ENCODE results near the gene TBC1D9B. TPM values are rescaled to one million over a fixed set of nuclear protein-coding genes. Genes with fewer than 3 reads are reported as not detected.
"Not testable (repeated sequence)": the region's sequence is repeated elsewhere in the genome, so short reads cannot be mapped to it uniquely, and the experiment has no call there.

Gene TBC1D9B
- total RNA-seq, 4 donors from 2014 or later = 75.5 to 115 (median 94.3) TPM

DNA sequence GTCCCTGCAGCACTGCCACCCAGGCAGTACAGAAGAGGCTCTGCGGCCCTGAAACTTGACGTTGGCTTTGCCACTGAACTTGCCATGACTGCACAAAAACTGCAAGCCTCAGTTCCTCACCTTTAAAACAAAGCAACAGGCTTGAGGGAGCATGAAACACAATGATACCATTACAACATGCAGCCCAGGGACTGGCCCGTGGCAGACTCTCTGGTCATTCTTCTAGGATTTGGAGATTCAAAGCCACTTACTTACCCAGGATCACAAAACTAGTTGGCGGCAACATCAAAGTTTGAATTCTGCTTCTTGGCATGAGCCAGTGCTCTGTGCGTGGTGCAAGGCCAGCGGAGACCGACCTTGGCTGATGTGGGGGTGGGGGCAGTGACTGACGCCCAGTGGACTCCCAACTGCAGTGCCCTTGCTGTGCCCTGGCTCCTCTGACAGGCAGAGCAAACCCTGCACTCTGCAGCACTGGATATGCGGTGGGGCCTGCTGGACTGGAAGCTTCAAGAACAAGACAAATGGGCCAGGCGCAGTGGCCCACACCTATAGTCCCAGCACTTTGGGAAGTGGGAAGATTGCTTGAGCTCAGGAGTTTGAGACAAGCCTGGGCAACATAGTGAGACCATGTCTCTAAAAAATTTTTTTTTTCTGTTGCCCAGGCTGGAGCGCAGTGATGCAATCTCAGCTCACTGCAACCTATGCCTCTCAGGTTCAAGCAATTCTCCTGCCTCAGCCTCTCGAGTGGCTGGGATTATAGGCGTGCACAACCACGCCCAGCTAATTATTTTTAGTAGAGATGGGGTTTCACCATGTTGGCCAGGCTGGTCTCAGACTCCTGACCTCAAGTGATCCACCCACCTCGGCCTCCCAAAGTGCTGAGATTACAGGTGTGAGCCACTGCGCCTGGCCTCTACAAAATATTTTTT, 68.1 kb downstream of the TBC1D9B start:
- WGBS, 2 donors = 90 to 92% methylated on average over 12 to 16 of the region's 16 CpGs
- Histone ChIP-seq H3K4me1 (peaks cover 0 to 4% of the 10 kb centered on the region in 2 donors), H3K36me3 (peaks cover 31 to 37% of the 10 kb centered on the region in 2 donors), H3K27ac (no peak overlapping the region), H3K9me3 (no peaks in the 10 kb centered on the region), H3K4me3 (replicated peaks in 1 of 3) (no peak overlapping the region), H3K27me3 (no peaks in the 10 kb centered on the region)
- DNase-seq = no peak
- no peak for TF ChIP-seq POLR2A (IDR thresholded peaks at IDR 0.05)
- TF ChIP-seq, protein P1, sequence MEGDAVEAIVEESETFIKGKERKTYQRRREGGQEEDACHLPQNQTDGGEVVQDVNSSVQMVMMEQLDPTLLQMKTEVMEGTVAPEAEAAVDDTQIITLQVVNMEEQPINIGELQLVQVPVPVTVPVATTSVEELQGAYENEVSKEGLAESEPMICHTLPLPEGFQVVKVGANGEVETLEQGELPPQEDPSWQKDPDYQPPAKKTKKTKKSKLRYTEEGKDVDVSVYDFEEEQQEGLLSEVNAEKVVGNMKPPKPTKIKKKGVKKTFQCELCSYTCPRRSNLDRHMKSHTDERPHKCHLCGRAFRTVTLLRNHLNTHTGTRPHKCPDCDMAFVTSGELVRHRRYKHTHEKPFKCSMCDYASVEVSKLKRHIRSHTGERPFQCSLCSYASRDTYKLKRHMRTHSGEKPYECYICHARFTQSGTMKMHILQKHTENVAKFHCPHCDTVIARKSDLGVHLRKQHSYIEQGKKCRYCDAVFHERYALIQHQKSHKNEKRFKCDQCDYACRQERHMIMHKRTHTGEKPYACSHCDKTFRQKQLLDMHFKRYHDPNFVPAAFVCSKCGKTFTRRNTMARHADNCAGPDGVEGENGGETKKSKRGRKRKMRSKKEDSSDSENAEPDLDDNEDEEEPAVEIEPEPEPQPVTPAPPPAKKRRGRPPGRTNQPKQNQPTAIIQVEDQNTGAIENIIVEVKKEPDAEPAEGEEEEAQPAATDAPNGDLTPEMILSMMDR (IDR thresholded peaks at IDR 0.05) = no peak
- intact Hi-C loops (cut with DNase I) = no loop called here

DNA sequence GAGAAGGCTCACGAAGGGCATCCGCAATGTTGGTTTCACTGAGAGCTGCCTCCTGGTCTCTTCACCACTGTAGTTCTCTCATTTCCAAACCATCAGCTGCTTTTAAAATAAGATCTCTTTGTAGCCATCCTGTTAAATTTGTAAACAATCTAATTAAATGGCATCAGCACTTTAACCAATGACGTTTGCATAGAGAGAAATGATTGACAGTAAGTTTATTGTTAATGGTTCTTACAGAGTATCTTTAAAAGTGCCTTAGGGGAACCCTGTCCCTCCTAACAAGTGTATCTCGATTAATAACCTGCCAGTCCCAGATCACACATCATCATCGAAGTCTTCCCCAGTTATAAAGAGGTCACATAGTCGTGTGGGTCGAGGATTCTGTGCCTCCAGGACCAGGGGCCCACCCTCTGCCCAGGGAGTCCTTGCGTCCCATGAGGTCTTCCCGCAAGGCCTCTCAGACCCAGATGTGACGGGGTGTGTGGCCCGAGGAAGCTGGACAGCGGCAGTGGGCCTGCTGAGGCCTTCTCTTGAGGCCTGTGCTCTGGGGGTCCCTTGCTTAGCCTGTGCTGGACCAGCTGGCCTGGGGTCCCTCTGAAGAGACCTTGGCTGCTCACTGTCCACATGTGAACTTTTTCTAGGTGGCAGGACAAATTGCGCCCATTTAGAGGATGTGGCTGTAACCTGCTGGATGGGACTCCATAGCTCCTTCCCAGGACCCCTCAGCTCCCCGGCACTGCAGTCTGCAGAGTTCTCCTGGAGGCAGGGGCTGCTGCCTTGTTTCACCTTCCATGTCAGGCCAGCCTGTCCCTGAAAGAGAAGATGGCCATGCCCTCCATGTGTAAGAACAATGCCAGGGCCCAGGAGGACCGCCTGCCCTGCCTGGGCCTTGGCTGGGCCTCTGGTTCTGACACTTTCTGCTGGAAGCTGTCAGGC, 70.4 kb downstream of the TBC1D9B start:
- TF ChIP-seq, protein P1 (IDR thresholded peaks at IDR 0.05) = no peak
- no peak for TF ChIP-seq POLR2A (IDR thresholded peaks at IDR 0.05)
- no peaks in the 10 kb centered on the region for H3K4me1 ChIP-seq
- no peak overlapping the region for H3K4me3 ChIP-seq (replicated peaks in 1 of 3)
- whole genome bisulfite sequencing, 2 donors = 87% methylated on average over 11 to 15 of the region's 15 CpGs
- DNase-seq = no peak
- H3K27ac ChIP-seq = peak overlapping the region in 1 of 3 donors; percentile 12
- no peaks in the 10 kb centered on the region for H3K27me3 ChIP-seq
- peaks cover 49 to 57% of the 10 kb centered on the region in 2 donors for H3K36me3 ChIP-seq
- intact Hi-C loops (cut with DNase I) = no loop called here
- no peaks in the 10 kb centered on the region for H3K9me3 ChIP-seq

DNA sequence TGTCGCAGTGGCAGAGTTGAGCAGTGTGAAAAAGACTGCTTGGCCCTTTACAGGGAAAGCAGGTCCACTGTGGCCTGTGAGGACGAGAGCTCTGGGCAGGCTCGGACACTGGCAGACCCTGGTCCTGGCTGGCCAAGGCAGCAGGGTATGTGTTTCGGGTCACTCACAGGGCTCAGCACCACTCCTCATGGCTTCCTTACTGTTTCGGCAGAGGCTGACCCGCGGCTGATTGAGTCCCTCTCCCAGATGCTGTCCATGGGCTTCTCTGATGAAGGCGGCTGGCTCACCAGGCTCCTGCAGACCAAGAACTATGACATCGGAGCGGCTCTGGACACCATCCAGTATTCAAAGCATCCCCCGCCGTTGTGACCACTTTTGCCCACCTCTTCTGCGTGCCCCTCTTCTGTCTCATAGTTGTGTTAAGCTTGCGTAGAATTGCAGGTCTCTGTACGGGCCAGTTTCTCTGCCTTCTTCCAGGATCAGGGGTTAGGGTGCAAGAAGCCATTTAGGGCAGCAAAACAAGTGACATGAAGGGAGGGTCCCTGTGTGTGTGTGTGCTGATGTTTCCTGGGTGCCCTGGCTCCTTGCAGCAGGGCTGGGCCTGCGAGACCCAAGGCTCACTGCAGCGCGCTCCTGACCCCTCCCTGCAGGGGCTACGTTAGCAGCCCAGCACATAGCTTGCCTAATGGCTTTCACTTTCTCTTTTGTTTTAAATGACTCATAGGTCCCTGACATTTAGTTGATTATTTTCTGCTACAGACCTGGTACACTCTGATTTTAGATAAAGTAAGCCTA, 71.3 kb downstream of the TBC1D9B start:
- no peak overlapping the region for H3K4me3 ChIP-seq (replicated peaks in 1 of 3)
- H3K27me3 ChIP-seq = no peaks in the 10 kb centered on the region
- no peaks in the 10 kb centered on the region for H3K9me3 ChIP-seq
- intact Hi-C loops (cut with DNase I) = no loop called here
- DNase-seq = no peak
- peaks cover 59 to 66% of the 10 kb centered on the region in 2 donors for H3K36me3 ChIP-seq
- 85 to 91% methylated on average over 13 to 19 of the region's 19 CpGs for WGBS, 2 donors
- peak in 1 of 2 donors; percentile 10 for TF ChIP-seq POLR2A (IDR thresholded peaks at IDR 0.05)
- TF ChIP-seq, protein P1 (IDR thresholded peaks at IDR 0.05) = no peak
- peak overlapping the region in 1 of 3 donors; percentile 12 for H3K27ac ChIP-seq
- no peaks in the 10 kb centered on the region for H3K4me1 ChIP-seq

DNA sequence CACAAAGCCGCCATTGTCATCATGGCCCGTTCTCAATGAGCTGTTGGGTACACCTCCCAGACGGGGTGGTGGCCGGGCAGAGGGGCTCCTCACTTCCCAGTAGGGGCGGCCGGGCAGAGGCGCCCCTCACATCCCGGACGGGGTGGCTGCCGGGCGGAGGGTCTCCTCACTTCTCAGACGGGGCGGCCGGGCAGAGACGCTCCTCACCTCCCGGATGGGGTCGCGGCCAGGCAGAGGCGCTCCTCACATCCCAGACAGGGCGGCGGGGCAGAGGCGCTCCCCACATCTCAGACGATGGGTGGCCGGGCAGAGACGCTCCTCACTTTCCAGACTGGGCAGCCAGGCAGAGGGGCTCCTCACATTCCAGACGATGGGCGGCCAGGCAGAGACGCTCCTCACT, 72.8 kb downstream of the TBC1D9B start:
- H3K9me3 ChIP-seq; H3K27me3 ChIP-seq; H3K4me1 ChIP-seq; H3K4me3 ChIP-seq (replicated peaks in 1 of 3); intact Hi-C loops (cut with DNase I); DNase-seq; H3K27ac ChIP-seq: not testable (repeated sequence)
- 100% methylated on average over 1 of the region's 28 CpGs for WGBS, 2 donors
- peaks cover 73 to 81% of the 10 kb centered on the region in 2 donors for H3K36me3 ChIP-seq

DNA sequence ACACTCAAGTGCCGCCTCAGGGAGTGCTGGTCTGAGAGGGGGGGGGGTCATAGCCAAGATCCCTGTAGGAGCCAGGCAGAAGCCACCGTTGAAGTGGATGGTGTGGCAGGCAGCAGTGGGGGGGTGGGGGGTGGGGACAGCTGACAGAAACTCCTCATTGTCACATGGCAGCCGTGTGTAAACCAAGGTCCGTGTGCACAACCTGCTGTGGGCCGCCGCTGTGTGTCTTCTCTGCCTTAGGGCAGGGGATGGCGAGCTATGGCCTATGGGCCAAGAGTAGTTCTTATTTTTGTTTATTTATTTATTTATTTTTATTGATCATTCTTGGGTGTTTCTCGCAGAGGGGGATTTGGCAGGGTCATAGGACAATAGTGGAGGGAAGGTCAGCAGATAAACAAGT, 73.6 kb downstream of the TBC1D9B start:
- intact Hi-C loops (cut with DNase I) = no loop called here
- WGBS, 2 donors = 75 to 82% methylated on average over 7 to 8 of the region's 8 CpGs

More for the DNA sequence above, 73.6 kb downstream of the TBC1D9B start:
- Histone ChIP-seq H3K27me3 (no peaks in the 10 kb centered on the region), H3K4me3 (replicated peaks in 1 of 3) (no peak overlapping the region), H3K4me1 (peaks cover 2 to 7% of the 10 kb centered on the region in 2 donors), H3K9me3 (no peaks in the 10 kb centered on the region), H3K27ac (no peak overlapping the region), H3K36me3 (peaks cover 76 to 86% of the 10 kb centered on the region in 2 donors)
- TF ChIP-seq POLR2A (IDR thresholded peaks at IDR 0.05) = no peak
- TF ChIP-seq, protein P1 (IDR thresholded peaks at IDR 0.05) = no peak
- DNase-seq = no peak

All from thyroid gland (tissue), 4 donors.